Measurements from ENCODE around the gene TEX22.

DNA sequence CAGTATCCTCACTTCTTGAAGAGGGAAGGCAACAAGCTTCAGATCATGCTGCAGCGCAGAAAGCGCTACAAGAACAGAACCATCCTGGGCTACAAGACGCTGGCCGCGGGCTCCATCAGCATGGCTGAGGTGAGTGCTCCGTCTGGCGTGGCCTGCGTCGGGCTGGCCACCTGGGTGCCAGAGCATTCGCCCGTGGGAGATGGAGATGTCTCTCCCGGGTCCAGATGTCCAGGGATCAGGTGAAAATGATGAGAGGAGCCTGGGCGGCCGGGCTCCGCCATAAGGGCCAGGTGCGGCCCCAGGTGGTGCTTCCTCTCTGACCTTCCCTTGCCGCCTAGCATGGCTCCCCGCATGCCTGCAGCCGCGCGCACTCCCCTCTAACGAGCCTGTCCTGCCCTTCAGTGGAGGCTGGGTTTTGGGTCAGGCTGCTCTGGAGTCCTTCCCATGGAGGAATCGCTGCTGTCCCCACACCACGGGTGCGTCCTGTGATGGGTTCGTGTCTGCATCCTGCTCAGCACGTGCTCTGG is 43.2 kb upstream of the TEX22 start:
- no peak for TF ChIP-seq POLR2A (IDR thresholded peaks at IDR 0.05)
- TF ChIP-seq, protein P1, sequence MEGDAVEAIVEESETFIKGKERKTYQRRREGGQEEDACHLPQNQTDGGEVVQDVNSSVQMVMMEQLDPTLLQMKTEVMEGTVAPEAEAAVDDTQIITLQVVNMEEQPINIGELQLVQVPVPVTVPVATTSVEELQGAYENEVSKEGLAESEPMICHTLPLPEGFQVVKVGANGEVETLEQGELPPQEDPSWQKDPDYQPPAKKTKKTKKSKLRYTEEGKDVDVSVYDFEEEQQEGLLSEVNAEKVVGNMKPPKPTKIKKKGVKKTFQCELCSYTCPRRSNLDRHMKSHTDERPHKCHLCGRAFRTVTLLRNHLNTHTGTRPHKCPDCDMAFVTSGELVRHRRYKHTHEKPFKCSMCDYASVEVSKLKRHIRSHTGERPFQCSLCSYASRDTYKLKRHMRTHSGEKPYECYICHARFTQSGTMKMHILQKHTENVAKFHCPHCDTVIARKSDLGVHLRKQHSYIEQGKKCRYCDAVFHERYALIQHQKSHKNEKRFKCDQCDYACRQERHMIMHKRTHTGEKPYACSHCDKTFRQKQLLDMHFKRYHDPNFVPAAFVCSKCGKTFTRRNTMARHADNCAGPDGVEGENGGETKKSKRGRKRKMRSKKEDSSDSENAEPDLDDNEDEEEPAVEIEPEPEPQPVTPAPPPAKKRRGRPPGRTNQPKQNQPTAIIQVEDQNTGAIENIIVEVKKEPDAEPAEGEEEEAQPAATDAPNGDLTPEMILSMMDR (IDR thresholded peaks at IDR 0.05), result no peak

Data from esophagus squamous epithelium (tissue), 4 donors.